ENCODE data around the gene SPAST. TPM values are rescaled to one million over a fixed set of nuclear protein-coding genes. Genes with fewer than 3 reads are reported as not detected.

The SPAST gene
- total and polyA plus RNA-seq, 2 of the 13 experiments (the other 11 are each of a cell fraction or from before 2014, with no cell fraction given) = 11.5 to 40.4 TPM

- no peak for TF ChIP-seq SRSF4 (IDR thresholded peaks at IDR 0.05; ENCODE audit: low read depth, low read length, poor library complexity, severe bottlenecking)
- peak; percentile 85 for TF ChIP-seq ZNF670 (CRISPR knock-in tag; IDR thresholded peaks at IDR 0.05; ENCODE audit: borderline replicate concordance)
- TF ChIP-seq PITX1 (CRISPR knock-in tag; IDR thresholded peaks at IDR 0.05) = peak; percentile 85
- TF ChIP-seq POLR2A (IDR thresholded peaks at IDR 0.05; ENCODE audit: insufficient read depth in 1 of 2, low read depth in 2 of 2, low read length in 2 of 2) = peak; percentile 91
- peak; percentile 84 for TF ChIP-seq ZMAT3 (CRISPR knock-in tag; conservative IDR thresholded peaks at IDR 0.05)
- TF ChIP-seq ZNF549 (CRISPR knock-in tag; IDR thresholded peaks at IDR 0.05) = 0 out of 2 replicates have a peak, but pooled peaks have one; percentile 41
- peak; percentile 88; the same call in 1 of the 2 replicates for TF ChIP-seq YEATS2 (CRISPR knock-in tag; IDR thresholded peaks at IDR 0.05; ENCODE audit: borderline replicate concordance)
- no peak; the same call in none of the 2 replicates for TF ChIP-seq SPEN (CRISPR knock-in tag; IDR thresholded peaks at IDR 0.05; ENCODE audit: low read depth)
- peak; percentile 58 for TF ChIP-seq ZNF407 (CRISPR knock-in tag; IDR thresholded peaks at IDR 0.05; ENCODE audit: not compliant biosample characterization)
- peak; percentile 94 for TF ChIP-seq RBFOX2 (IDR thresholded peaks at IDR 0.05; ENCODE audit: low read depth, low read length)
- no peak for TF ChIP-seq ZNF432 (CRISPR knock-in tag; IDR thresholded peaks at IDR 0.05; ENCODE audit: borderline replicate concordance)
- peak; percentile 96 for TF ChIP-seq ZNF691 (CRISPR knock-in tag; IDR thresholded peaks at IDR 0.05; ENCODE audit: borderline replicate concordance, low read depth)
- TF ChIP-seq GMEB1 (CRISPR knock-in tag; IDR thresholded peaks at IDR 0.05; ENCODE audit: borderline replicate concordance) = peak; percentile 99
- no peak for TF ChIP-seq ZNF414 (CRISPR knock-in tag; IDR thresholded peaks at IDR 0.05)
- peak; percentile 87 for TF ChIP-seq KLF9 (CRISPR knock-in tag; IDR thresholded peaks at IDR 0.05; ENCODE audit: low read depth)
- peak; percentile 67; the same call in 1 of the 2 replicates for TF ChIP-seq ZSCAN29 (CRISPR knock-in tag; conservative IDR thresholded peaks at IDR 0.05)
These were observed at the start of gene SPAST (continued) for GRCh38 chr2:32063310-32064020.

All from HepG2 (cell line).